Left renal pelvis (tissue), 4 donors: ENCODE data around the gene ADAMTS8. TPM values are rescaled to one million over a fixed set of nuclear protein-coding genes. Genes with fewer than 3 reads are reported as not detected.
"Not testable (repeated sequence)": the region's sequence is repeated elsewhere in the genome, so short reads cannot be mapped to it uniquely, and the experiment has no call there.

Source experiments
- DNase-seq, 4 donors: peaks; one replicate each; pipeline ENCODE4 v3.0.0-alpha.2; 2013; ENCODE audit warnings: low read depth in 4 of 4, low spot score in 3 of 4
- polyA plus RNA-seq, 4 donors: library from polyadenylated mRNA; unstranded; fragments of 120-200 nt; gene quantifications; one replicate each; pipeline ENCODE4 v1.2.1, GENCODE V29; 2013; ENCODE audit not compliant: insufficient read length in 4 of 4

The ADAMTS8 gene
- polyA plus RNA-seq, 4 donors, result 3.1 to 3.9 (median 3.3) TPM

- DNase-seq, result no peak
Measured at GRCh38 chr11:130439160-130439519, 10.7 kb upstream of the ADAMTS8 start.

GRCh38 chr11:130438401-130439159 is 10.2 kb upstream of the ADAMTS8 start:
- not testable (repeated sequence) for DNase-seq

GRCh38 chr11:130437848-130438247 is 9.4 kb upstream of the ADAMTS8 start:
- no peak for DNase-seq

GRCh38 chr11:130436171-130436570 is 7.8 kb upstream of the ADAMTS8 start:
- no peak for DNase-seq

- no peak for DNase-seq
Measured at GRCh38 chr11:130435671-130436070, 7.3 kb upstream of the ADAMTS8 start.

- peak; percentile 82 to 85 (median 84) for DNase-seq
Measured at GRCh38 chr11:130434521-130435223, 6.3 kb upstream of the ADAMTS8 start.

- no peak for DNase-seq
Measured at GRCh38 chr11:130433357-130433756, 4.9 kb upstream of the ADAMTS8 start.

- no peak for DNase-seq
Measured at GRCh38 chr11:130431801-130432200, 3.4 kb upstream of the ADAMTS8 start.

GRCh38 chr11:130431331-130431773 is 2.9 kb upstream of the ADAMTS8 start:
- DNase-seq, result no peak

GRCh38 chr11:130429983-130430382 is 1.6 kb upstream of the ADAMTS8 start:
- no peak for DNase-seq

GRCh38 chr11:130429120-130429681 is 792 bp upstream of the ADAMTS8 start:
- DNase-seq, result no peak

GRCh38 chr11:130427581-130428315 is 661 bp downstream of the ADAMTS8 start:
- DNase-seq, result no peak

- no peak for DNase-seq
Measured at GRCh38 chr11:130426837-130427341, 1.5 kb downstream of the ADAMTS8 start.

- DNase-seq, result no peak
Measured at GRCh38 chr11:130426223-130426836, 2.1 kb downstream of the ADAMTS8 start.

GRCh38 chr11:130425156-130425555 is 3.3 kb downstream of the ADAMTS8 start:
- DNase-seq, result no peak

- DNase-seq, result no peak
Measured at GRCh38 chr11:130424613-130425140, 3.7 kb downstream of the ADAMTS8 start.

GRCh38 chr11:130423541-130424142 is 4.8 kb downstream of the ADAMTS8 start:
- no peak for DNase-seq

- DNase-seq, result no peak
Measured at GRCh38 chr11:130422251-130422995, 6.0 kb downstream of the ADAMTS8 start.

- no peak for DNase-seq
Measured at GRCh38 chr11:130421697-130422096, 6.7 kb downstream of the ADAMTS8 start.
